ENCODE data around the gene EMX2. TPM values are rescaled to one million over a fixed set of nuclear protein-coding genes. Genes with fewer than 3 reads are reported as not detected.

Gene EMX2
- total and polyA plus RNA-seq, 12 donors, result 0.11 to 0.72 (median 0.51) TPM; not detected in 7

DNA sequence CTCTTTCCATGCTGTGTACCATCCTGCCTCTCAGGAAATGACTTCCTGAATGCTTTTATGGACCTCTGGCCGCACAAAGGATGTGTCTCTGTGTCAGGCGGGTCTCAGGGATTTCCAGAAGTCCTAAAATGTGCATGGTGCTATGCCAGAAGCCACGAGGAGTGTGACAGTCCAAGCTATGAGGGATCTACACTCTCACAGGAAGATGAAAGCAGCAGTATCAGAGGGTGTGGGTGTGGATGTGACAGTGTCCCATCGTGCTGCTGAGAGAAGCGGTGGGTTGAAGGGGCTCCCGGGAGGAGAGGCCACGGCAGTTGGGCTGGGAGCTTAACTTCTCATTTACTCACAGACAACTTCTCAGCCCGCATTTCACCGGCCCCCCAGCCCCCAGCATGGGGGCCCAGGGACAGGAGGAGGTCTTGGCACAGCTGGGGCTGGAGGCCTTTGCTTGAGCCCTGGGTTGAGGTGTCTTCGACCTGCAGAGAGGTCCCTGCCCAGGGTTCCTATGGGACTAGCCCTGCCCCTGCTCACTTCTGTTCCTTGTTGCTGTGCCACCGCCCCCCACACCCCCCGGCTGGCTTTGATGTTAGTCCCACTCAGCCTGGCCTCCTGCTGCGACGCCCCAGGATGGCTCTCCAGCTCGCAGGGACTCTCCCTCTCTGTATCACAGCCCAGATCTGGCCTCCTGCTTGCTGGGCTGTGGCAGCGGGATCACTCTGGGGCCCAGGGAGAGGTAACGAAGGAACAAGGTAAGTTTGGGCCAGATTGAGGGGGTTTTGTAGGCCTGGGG is 30.8 kb upstream of the EMX2 start:
- intact Hi-C loops (cut with DNase I), result no loop called here
- DNase-seq, result no peak
- 64 to 68% (median 66%) methylated on average over 10 to 17 of the region's 17 CpGs for WGBS, 4 donors
- Histone ChIP-seq H3K4me3 (no peak overlapping the region), H3K27me3 (peaks cover 6% of the 10 kb centered on the region), H3K4me1 (replicated peaks in 1 of 2) (no peaks in the 10 kb centered on the region), H3K36me3 (replicated peaks in 1 of 2) (no peaks in the 10 kb centered on the region), H3K27ac (no peak overlapping the region), H3K9me3 (replicated peaks in 1 of 3) (no peaks in the 10 kb centered on the region)
- TF ChIP-seq, protein P1, sequence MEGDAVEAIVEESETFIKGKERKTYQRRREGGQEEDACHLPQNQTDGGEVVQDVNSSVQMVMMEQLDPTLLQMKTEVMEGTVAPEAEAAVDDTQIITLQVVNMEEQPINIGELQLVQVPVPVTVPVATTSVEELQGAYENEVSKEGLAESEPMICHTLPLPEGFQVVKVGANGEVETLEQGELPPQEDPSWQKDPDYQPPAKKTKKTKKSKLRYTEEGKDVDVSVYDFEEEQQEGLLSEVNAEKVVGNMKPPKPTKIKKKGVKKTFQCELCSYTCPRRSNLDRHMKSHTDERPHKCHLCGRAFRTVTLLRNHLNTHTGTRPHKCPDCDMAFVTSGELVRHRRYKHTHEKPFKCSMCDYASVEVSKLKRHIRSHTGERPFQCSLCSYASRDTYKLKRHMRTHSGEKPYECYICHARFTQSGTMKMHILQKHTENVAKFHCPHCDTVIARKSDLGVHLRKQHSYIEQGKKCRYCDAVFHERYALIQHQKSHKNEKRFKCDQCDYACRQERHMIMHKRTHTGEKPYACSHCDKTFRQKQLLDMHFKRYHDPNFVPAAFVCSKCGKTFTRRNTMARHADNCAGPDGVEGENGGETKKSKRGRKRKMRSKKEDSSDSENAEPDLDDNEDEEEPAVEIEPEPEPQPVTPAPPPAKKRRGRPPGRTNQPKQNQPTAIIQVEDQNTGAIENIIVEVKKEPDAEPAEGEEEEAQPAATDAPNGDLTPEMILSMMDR (IDR thresholded peaks at IDR 0.05), result no peak
- TF ChIP-seq POLR2A (IDR thresholded peaks at IDR 0.05), result no peak

DNA sequence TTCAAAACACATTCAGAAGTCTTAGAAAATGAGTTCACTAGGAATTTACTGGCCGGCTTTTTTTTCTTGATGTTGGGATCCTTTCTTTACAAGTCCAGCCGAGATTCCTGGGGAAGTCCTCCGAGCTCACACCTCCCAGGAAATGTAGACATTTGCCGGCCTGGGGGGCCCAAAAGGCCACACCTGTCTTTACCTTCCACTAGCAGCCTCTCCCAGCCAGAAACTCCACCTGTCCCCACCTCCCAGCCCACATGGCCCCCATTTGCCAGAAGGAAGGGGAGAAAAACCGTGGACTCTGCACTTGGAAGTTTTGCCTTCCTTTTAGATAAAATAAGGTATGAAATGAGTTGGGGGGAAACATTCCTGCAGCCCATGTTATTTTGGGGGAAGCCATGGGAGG is 27.6 kb upstream of the EMX2 start:
- Histone ChIP-seq H3K9me3 (replicated peaks in 1 of 3) (no peaks in the 10 kb centered on the region), H3K4me1 (replicated peaks in 1 of 2) (no peaks in the 10 kb centered on the region), H3K27me3 (peaks cover 12% of the 10 kb centered on the region), H3K27ac (no peak overlapping the region), H3K4me3 (no peak overlapping the region), H3K36me3 (replicated peaks in 1 of 2) (no peaks in the 10 kb centered on the region)
- no peak for TF ChIP-seq POLR2A (IDR thresholded peaks at IDR 0.05)
- intact Hi-C loops (cut with DNase I), result no loop called here
- no peak for DNase-seq
- 66 to 77% (median 70%) methylated on average over 5 of the region's 5 CpGs for WGBS, 4 donors

DNA sequence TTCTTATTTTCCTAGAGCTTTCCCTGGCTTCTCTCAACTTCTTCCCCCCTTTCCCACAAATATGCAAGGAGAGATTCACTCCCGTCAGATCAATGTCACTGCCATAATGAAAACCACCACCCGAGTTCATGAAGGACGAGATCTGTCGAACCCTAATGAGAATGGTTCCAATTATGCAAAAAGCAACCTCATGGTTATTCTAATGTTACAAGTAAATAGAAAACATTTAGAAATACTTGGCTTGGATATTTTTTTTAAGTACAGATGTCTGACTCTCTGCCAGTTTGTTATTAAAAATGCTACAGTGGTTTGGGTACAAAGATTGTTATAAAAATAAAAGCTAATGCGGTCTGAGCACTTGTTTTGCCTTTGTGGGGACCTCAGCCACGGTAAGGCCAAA is 25.9 kb upstream of the EMX2 start:
- intact Hi-C loops (cut with DNase I), result no loop called here
- DNase-seq, result no peak
- H3K27me3 ChIP-seq, result peaks cover 16% of the 10 kb centered on the region
- TF ChIP-seq, protein P1 (IDR thresholded peaks at IDR 0.05), result no peak
- TF ChIP-seq POLR2A (IDR thresholded peaks at IDR 0.05), result no peak
- 79 to 83% (median 82%) methylated on average over 6 of the region's 6 CpGs for WGBS, 4 donors
- no peak overlapping the region for H3K4me3 ChIP-seq
- H3K36me3 ChIP-seq (replicated peaks in 1 of 2), result no peaks in the 10 kb centered on the region
- no peaks in the 10 kb centered on the region for H3K4me1 ChIP-seq (replicated peaks in 1 of 2)
- no peaks in the 10 kb centered on the region for H3K9me3 ChIP-seq (replicated peaks in 1 of 3)
- H3K27ac ChIP-seq, result no peak overlapping the region

DNA sequence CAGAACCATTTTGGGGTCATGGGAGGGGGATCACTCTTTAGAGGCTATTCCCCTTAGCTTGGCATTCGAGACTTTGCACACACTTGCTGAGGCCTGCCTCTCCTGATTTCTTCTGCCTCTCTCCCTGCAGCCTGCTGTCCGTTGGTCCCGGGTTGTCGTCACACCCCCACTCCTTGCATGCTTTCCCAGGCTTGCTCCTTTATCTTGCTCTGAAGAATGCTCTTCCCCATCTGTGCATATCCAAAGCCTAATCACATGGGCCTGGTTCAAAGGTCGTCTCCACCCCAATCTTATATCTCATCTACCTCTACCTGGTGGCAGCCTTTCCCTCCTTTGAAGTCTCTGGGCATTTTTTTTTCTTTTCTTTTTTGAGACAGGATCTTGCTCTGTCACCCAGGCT is 24.3 kb upstream of the EMX2 start:
- intact Hi-C loops (cut with DNase I), result no loop called here
- H3K4me1 ChIP-seq (replicated peaks in 1 of 2), result no peaks in the 10 kb centered on the region
- H3K27ac ChIP-seq, result no peak overlapping the region
- H3K36me3 ChIP-seq (replicated peaks in 1 of 2), result no peaks in the 10 kb centered on the region
- TF ChIP-seq, protein P1 (IDR thresholded peaks at IDR 0.05), result no peak
- TF ChIP-seq POLR2A (IDR thresholded peaks at IDR 0.05), result no peak
- DNase-seq, result no peak
- 59 to 73% (median 60%) methylated on average over 5 of the region's 5 CpGs for WGBS, 4 donors
- H3K27me3 ChIP-seq, result peaks cover 16% of the 10 kb centered on the region
- no peak overlapping the region for H3K4me3 ChIP-seq
- H3K9me3 ChIP-seq (replicated peaks in 1 of 3), result no peaks in the 10 kb centered on the region

DNA sequence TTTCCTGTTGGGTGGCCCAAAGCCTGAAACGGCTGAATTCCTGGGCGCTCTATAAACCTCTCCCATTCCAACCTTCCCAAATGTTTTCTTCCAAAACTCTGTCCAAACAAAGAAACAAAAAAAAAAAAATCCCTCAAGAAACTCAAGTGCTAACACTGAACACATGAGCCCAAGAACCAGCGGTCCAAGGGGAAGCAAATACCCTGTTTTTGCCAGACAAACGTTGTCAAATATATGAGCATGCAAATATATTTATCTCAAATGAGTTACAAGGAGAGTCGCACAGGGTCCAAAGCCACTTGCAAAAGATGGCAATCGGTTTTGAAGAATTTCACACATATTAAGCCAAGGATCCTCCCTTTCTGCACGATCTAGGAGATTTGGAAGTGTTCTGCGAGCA is 23.3 kb upstream of the EMX2 start:
- Histone ChIP-seq H3K36me3 (replicated peaks in 1 of 2) (no peaks in the 10 kb centered on the region), H3K27me3 (peaks cover 20% of the 10 kb centered on the region), H3K4me1 (replicated peaks in 1 of 2) (no peaks in the 10 kb centered on the region), H3K4me3 (no peak overlapping the region), H3K9me3 (replicated peaks in 1 of 3) (no peaks in the 10 kb centered on the region), H3K27ac (no peak overlapping the region)
- TF ChIP-seq, protein P1 (IDR thresholded peaks at IDR 0.05), result no peak
- no peak for TF ChIP-seq POLR2A (IDR thresholded peaks at IDR 0.05)
- intact Hi-C loops (cut with DNase I), result no loop called here
- DNase-seq, result no peak
- 66 to 78% (median 72%) methylated on average over 8 of the region's 8 CpGs for WGBS, 4 donors

Measured in adrenal gland (tissue), 12 donors.